G401 (cell line): ENCODE data around the gene COL5A1. TPM values are rescaled to one million over a fixed set of nuclear protein-coding genes. Genes with fewer than 3 reads are reported as not detected.
"Not testable (repeated sequence)": the region's sequence is repeated elsewhere in the genome, so short reads cannot be mapped to it uniquely, and the experiment has no call there.

Experiments used
- DNase-seq: peaks from one replicate; pipeline ENCODE4 v3.0.0-alpha.2; 2015; ENCODE audit warnings: low spot score
- in situ Hi-C: cut with HindIII; loops from 2 replicates; pipeline ENCODE4 v1.10.0; 2016; ENCODE audit warnings: low sequenced_read_pairs, mixed read lengths
- total RNA-seq: library from RNA; depleted of rRNA; stranded (reverse); fragments of >200 nt; shearing (Covaris generic); gene quantifications from 2 replicates; pipeline ENCODE4 v1.2.3, GENCODE V29; 2014

Gene COL5A1
- total RNA-seq, 1 experiment from 2014 or later: 0.58 TPM

DNA sequence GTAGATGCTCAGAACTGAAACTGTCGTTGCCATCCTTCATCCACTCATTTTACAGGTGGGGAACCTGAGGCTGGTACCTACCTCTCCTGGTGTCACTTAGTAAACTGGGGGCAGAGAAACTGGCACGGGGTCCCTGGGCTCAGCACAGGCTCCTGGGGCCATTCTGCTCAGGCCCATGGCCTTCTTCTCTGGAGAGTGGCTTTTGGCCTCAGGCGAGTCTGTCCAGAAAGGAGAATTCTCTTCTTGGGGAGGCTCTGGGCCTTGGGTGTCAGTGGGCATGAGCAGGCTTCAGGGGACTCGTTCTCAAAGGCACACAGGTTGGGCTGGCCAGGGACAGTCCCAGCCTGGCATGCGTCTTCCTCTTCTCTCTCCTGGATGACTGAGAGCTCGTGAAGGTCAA is 24.6 kb downstream of the COL5A1 start:
- in situ Hi-C loops: no loop called here
- no peak for DNase-seq

DNA sequence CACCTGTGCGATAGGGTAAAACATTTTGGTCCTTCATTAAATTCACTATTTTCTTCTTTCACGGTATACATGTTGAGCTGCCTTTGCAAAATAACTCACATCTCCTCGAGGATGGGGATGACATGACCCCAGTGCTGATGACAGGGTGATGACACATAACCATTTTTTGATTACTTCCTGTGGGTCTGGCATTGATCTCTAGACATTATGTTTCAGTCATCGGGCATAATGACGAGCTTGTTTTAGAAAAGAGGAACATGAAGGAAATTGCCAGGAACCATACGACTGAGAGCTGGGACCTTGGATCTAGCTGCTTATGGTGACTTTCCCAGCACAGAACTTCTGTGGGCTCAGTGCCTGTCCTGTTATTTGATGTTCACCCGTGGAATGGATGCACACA is 25.2 kb downstream of the COL5A1 start:
- no peak for DNase-seq
- in situ Hi-C loops: no loop called here

DNA sequence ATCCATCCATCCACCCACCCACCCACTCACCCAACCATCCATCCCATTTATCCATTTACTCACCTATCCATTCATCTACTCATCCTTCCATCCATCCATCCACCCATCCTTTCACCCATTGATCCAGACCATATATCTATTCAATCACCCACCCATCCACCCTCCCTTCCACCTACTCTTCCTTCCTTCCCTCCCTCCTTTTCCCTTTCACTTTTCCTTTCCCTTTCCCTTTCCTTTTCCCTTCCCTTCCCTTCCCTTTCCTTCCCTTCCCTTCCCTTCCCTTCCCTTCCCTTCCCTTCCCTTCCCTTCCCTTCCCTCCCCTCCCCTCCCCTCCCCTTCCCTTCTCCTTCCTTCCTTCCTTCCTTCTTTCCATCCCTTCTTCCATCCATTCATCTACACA is 27.4 kb downstream of the COL5A1 start:
- in situ Hi-C loops, DNase-seq: not testable (repeated sequence)

DNA sequence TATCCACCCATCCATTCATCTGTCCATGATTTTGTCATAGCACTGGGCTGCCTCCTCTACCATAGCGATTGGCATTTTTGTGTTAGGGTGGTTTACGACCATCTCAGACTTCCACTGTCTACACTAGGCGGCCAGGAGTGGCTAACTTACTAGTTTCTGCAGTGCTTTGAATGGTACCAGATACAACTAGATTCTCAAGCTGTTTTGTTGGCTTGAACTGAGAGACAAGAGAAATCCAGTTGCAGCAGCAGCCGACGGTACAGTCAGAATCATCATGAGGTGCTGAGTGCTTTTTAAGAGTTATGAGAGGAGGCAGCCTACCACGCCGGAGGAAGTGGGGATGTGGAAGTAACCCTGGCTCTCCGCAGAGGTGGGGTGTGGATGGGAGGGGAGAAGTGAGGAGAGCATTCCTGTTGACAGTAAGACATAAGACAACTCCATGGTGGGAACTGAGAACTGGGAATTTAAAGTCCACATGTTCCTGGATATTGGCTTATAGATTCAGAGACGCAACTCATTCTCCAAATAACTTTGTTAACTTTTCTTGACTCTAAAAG is 27.9 kb downstream of the COL5A1 start:
- DNase-seq: no peak
- in situ Hi-C loops: no loop called here

DNA sequence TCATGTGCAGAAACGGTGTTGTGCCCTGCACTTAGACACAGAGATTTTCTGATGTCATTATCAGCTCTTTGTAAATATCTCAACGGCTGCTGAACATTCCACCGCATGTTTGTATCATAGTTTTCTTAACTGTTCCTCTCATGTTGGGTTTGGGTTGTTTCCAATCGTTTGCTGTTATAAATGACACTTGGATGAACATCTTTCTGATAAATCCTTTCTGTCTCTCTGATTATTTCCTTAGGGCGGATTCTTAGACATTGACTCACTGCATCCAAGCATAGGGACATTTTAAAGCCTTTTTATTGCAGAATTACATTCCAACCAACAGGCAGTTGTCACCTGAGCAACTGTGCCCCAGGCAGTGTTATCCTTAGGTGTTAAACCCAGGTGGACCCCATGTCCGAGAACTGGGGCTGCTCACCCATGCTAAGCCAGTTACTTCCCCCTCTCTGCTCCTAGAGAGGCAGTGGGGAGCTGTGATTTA is 28.5 kb downstream of the COL5A1 start:
- no peak for DNase-seq
- in situ Hi-C loops: no loop called here

DNA sequence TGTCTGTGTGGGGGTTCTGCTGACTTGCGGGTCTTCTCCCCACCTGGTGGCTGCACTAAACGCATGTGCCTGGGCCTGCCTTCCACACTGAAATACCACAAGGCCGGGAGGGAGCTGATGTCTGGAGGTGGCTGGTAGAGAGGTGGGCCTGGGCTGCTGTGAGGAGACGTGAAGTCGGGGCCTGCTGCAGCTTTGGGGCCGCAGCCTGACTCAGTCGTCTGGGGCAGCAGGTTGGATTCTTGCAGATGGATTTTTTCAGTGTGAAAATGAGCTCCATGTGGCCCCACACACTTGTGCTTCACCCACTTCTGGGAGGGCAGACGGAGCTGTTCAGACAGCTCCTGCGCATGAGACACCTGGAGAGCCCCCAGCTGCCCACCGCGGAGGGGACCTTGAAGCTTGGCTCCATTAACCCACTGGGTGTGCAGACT is 29.3 kb downstream of the COL5A1 start:
- in situ Hi-C loops: no loop called here
- DNase-seq: no peak

DNA sequence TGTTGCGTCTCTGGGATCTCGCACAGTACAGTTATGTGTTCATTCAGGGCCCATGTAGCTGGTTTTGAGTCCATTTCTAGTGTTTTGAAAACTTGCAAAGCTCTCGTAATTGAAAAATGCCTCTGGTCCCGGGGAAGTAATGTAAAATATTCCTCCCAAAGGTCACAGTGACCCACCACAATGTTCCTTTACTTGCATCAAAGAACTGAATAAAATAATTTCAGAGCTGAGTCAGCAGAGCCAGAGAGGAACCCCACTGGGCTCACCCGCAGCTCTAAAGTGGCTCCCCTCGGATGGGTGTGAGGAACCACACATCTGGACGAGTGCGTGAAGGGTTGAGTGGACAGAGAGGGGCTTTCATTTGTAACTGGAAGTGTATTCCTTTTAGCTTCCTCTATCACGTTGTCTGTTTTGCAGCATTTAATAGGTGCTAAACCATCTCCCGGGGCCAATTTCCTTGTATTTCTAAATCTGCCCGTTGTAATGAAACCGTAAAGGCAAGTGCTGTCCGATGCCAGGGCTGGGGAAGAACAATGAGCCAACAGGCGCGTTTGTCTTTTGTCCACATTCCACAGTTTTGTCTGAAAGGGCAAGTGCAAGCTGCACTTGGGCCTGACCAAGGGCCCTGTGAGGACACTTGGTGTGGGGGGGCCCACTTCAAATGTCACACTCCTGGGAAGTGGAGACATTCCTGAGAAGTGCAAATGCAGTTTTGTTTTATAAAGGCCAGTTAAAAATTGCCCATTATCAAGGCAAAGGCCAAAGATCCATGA is 29.9 kb downstream of the COL5A1 start:
- DNase-seq: no peak
- in situ Hi-C loops: no loop called here

DNA sequence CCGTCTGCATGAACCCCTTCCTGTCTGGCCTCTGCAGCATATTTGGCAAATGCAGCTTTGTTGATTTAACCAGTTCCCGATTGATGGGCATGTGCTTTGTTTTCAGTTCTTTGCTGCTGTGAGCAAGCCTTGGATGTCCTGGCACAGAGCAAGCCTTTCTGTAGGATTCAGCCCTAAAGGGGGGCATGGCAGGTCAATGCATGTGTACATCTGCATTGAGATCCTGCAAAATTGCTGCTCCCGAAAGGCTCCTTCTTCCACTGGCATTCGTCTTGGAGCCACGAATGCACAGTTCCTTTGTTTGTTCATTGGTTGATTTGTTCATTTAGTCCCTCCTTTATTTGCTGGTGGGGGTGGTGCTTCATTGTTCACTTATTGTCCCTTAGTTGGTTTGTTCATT is 34.8 kb downstream of the COL5A1 start:
- no peak for DNase-seq
- in situ Hi-C loops: no loop called here

DNA sequence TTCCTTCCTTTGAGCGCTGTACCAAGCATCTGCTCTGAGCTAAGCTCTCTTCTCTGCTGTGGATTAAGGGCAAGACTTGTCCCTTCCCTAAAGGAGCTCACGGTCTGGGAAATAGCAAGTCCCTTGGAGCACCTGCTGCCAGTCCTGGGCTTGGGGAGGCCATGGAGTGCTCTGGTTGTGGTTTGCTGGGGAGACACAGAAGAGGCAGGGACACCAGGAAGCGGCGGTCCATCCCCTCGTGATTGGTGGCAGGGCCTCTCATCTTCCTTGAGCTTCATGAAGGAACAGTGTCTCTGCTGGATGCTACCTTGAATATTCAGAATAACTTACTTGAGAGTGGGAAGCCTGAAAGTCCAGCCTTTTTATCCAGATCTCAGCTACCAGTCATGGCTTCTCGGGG is 35.3 kb downstream of the COL5A1 start:
- in situ Hi-C loops: no loop called here
- no peak for DNase-seq

DNA sequence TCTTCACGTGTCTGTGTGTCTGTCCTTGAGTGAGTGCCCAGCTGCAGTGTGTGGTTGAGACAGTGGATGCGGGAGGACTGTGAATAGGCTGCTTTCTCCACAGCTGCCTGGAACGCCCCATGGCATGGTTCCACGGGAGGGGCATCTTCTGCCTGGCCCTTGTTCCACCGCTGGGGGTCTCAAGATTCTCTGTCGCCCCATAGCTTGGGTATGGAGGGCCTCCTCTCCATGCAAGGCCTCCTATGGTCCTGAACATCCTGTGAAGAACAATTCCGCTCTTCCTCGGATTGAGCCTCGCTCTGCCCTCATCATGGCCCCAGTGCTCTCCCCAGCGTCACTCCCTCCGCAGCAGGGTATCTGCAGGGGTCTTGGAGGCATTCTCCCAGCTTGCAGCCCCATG is 36.1 kb downstream of the COL5A1 start:
- in situ Hi-C loops: no loop called here
- no peak for DNase-seq

DNA sequence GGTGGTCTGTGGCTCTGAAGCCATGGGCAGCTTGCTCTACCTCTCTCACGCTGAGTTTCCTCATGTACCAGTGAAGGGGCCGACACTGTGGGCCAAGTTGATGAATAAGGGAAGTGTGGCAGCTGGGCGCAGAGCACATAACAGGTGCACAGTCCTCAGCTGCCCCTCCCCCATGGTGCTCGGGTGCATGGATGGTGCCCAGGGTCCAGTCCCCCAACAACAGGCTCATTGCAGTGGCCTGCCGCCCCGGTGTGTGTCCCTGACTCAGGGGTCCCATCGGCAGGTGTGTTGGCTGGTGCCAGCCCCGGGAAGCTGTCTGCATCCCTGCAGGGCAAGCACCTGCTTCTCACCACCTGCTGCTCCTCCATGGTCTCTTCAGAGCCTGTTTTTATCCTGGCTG is 36.6 kb downstream of the COL5A1 start:
- in situ Hi-C loops: no loop called here
- DNase-seq: no peak

DNA sequence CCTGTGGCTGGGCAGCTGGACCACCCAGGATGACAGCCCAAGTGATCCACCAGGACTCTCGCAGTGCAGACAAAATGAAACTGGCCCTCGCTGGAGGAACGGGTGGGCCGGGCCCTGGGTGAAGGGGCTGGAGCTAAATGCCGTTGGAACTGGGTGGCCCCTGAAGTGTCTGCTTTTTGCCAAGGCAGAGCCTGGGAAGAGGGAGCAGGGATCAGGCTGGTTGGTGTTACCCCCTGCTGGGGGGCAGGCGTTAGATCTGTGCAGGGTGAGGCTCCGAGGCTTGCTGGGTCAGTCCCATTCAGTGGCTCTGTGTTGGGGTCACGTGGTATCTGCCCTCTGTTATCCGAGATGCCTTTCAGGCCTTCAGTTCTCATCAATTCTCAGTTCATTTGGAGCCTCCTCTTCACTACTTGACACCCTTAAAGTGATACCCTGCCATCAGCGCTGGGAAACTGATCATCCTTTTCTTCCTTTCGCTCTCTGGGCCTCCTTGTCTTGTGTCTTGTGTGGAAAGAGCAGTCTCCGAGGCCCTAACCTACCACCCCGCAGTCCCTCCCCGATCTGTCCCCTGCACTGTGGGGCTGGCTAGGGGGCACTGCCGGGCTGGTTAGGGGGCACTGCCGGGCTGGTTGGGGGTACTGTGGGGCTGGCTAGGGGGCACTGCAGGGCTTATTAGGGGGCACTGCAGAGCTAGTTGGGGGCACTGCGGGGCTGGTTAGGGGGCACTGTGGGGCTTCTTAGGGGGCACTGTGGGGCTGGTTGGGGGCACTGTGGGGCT is 37.3 kb downstream of the COL5A1 start:
- in situ Hi-C loops: no loop called here
- DNase-seq: no peak

DNA sequence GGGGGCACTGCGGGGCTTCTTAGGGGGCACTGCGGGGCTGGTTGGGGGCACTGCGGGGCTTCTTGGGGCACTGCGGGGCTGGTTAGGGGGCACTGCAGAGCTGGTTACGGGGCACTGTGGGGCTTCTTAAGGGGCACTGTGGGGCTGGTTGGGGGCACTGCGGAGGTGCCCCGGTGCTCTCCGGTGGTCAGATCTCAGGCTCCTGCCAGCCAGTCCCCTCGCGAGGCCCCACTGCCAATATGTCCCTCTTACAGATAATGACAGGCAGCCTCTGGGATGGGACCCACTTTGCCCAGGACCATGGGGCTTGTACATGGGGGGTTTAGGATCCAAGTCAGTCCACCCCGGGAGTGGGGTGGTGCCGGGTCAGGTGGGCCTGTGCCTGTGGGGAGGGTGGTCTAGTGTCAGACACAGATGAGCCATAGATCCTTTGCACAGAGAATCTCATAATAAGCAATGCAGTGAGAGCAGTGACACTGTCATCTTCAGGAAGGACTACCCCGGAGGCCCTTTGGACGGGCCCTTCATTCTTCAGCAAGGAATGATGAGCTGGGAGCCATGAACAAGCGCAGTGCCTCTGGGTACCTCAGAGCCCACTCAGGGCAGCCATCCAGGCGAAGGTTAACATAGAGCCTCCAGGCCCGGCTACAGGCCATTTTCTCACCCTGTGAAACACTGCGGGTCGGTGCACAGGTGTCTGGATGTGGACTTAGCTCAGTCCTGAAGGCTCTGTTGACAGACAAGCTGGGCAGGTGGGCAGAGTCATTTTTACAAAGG is 38.2 kb downstream of the COL5A1 start:
- in situ Hi-C loops: no loop called here
- DNase-seq: no peak

DNA sequence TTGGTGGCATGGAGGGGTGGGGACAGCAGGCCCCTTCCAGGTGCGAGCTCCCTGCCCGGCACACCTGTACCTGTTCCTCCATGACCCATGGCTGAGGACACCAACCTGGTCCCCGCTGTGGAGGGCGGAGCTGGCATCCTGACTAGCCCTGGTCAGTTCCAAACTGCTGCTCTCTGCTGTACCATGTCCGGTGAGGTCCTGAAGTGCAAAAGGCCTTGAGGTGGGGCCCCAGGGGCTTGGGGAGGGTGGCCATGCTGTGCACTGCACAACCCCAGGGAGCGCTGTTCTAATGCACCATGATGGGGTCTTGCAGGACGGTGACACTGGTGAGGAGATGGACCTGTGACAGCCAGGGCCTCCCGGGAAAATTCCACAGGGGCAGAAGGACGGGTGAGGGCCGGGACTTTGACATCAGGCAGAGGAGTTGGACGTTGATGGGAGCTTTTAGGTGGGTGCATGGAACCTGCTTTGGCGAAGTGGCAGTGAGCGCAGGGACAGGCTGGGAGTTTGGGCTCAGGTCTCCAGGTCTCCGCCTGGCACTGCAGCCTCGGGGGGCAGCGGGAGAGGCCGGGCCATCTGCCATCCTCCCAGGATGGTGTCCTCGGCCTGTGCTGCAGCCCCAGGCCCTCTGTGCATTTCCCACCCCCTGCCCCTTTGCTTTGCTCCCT is 38.9 kb downstream of the COL5A1 start:
- in situ Hi-C loops: no loop called here
- DNase-seq: no peak

DNA sequence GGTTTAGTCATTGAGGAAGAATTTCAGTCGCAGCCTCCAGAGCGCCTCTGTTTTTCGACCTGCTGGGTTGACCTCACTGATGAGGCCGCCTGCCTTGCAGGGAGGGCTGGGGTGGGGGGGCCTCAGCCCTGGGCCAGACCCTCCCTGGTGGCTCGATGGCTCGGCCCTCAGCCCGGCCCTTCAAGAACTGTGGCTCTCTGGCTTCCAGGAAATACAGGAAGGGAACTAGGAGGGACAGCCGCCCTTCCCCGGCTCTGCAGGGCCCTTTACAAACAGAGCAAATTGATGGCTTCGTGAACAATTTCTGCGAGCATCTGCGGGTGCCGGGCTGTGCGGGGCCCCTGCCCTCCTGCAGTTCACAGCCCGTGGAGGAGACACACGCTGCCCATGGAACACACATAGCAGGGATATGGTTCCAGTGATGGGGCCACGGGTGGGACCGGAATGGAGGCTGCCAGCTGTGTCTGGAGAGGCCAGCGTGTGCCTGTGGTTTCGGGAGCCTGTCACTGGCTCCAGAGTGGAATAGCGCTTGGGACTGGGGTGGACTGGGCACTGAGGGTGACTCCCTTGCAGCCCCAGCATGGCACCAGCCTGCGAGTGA is 39.6 kb downstream of the COL5A1 start:
- no peak for DNase-seq
- in situ Hi-C loops: no loop called here

DNA sequence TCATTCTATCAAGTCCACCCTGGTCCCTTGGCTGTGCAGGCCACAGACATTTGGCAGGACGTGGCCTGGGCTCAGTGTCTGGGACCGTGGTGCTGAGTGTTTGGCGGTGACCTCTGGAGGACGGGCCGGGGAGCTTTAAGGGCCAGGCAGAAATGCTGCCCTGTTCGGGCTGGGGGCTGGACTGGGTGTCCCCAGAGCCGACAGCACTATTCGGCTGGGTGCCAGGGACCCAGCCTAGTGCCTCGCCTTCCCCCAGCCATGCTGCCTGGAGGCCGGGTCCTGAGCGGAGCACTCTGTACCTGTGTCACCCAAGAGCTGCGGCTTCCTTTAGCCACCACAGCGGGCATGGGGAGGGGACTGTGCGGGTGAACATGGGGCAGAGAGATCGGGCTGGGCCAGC is 40.4 kb downstream of the COL5A1 start:
- DNase-seq: no peak
- in situ Hi-C loops: no loop called here

DNA sequence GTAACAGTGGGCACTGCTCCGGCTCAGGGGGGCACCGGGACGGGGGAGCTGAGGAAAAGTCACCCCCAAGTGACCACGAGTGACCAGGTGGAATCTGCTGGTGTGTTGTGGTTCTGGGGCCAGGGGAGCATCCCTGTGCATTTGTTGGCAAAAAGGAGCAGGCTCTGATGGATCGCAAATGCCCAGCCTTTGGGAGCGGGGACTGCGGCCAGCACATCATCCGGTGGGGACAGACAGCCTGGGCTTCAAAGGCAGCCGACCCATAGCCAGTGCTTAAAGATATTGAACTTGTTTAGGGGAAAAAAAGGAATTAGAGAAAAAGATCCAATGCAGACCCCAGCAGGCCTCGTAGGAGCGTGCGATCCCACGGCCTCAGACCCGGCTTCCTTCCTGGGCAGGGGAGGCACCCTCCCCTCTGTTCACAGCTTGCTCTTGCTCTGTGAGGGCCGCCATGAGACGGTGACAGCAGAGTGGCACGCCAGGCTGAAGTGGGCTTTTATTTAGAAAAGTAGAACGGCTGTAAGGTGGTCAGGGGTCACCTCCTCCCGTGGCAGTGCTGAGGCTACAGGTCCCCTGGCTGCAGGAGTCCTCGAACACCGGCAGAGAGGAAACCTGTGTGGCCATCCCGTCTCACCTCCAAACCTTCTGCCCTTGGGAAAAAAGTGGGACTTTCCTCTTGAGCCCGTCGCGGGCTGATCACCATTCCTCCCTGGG is 41.2 kb downstream of the COL5A1 start:
- in situ Hi-C loops: no loop called here

DNA sequence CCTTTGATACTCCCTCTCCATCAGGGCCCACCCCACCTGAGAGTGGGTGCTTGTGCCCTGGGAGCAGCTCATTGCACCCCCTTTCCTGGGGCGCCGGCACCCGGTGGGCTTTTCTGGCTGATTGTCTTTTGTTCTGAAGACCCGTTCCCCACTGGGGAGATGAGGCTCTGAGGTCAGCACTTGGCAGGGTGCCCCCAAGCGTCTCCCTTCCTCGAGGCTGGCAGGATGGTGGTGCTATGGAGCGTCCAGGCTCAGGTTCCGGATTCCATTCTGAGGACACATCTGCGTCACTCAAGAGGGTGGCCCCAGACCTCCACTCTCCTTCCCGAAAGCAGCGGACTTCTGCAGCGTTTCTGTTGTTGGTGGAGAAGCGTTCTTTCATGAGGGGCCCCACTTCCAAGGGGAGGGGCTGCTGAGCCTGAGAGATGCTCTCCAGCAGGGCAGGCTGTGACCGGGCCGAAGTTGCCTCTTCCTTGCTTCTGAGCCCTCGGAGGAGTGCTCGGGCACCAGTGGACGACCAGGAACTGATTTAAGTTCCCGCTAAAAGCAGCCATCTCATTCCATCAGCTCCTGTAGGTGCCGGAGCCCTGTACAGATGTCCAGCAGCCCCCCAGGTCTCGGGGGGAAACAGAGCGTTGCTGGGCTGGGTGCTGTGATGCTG is 42.2 kb downstream of the COL5A1 start:
- no peak for DNase-seq
- in situ Hi-C loops: no loop called here

More for the DNA sequence above, 41.2 kb downstream of the COL5A1 start:
- DNase-seq: no peak
